ENCODE results near the gene TOB1. TPM values are rescaled to one million over a fixed set of nuclear protein-coding genes. Genes with fewer than 3 reads are reported as not detected.
"Not testable (repeated sequence)": the region's sequence is repeated elsewhere in the genome, so short reads cannot be mapped to it uniquely, and the experiment has no call there.

The TOB1 gene
- total RNA-seq, 4 donors from 2014 or later = 26.7 to 34.4 (median 31.0) TPM

- WGBS = 100% methylated on average over 1 of the region's 1 CpG
- H3K36me3 ChIP-seq = no peaks in the 10 kb centered on the region
- TF ChIP-seq POLR2A (IDR thresholded peaks at IDR 0.05; ENCODE audit: low read depth) = no peak
- TF ChIP-seq CTCF (IDR thresholded peaks at IDR 0.05) = no peak
- TF ChIP-seq EP300 (IDR thresholded peaks at IDR 0.05) = no peak
- no peak for TF ChIP-seq POLR2AphosphoS5 (IDR thresholded peaks at IDR 0.05)
- intact Hi-C loops (cut with DNase I) = no loop called here
- H3K27ac ChIP-seq (replicated peaks in 1 of 4) = no peak overlapping the region
- H3K4me1 ChIP-seq = peaks cover under 1 to 16% (median 13%) of the 10 kb centered on the region in 4 donors
- peaks cover 0 to 4% (median 0%) of the 10 kb centered on the region in 4 donors for H3K9me3 ChIP-seq
- H3K4me3 ChIP-seq = no peak overlapping the region
- peak; percentile 21 for DNase-seq (ENCODE audit: extremely low spot score)
- H3K27me3 ChIP-seq = no peaks in the 10 kb centered on the region
Observed at GRCh38 chr17:50877838-50878237, 11.7 kb upstream of the TOB1 start.

GRCh38 chr17:50877042-50877441, 10.9 kb upstream of the TOB1 start:
- H3K36me3 ChIP-seq; H3K9me3 ChIP-seq; H3K4me3 ChIP-seq; H3K27me3 ChIP-seq; intact Hi-C loops (cut with DNase I); H3K27ac ChIP-seq (replicated peaks in 1 of 4): not testable (repeated sequence)
- H3K4me1 ChIP-seq = peaks cover 8 to 24% (median 21%) of the 10 kb centered on the region in 4 donors
- WGBS = 97% methylated on average over 9 of the region's 9 CpGs
- DNase-seq (ENCODE audit: extremely low spot score) = peak; percentile 1

- no peak for DNase-seq (ENCODE audit: extremely low spot score)
- Histone ChIP-seq H3K27me3 (no peaks in the 10 kb centered on the region), H3K4me1 (peaks cover 10 to 30% (median 25%) of the 10 kb centered on the region in 4 donors), H3K36me3 (no peaks in the 10 kb centered on the region), H3K27ac (replicated peaks in 1 of 4) (no peak overlapping the region), H3K4me3 (no peak overlapping the region), H3K9me3 (peaks cover 0 to 3% (median 0%) of the 10 kb centered on the region in 4 donors)
- TF ChIP-seq EP300 (IDR thresholded peaks at IDR 0.05) (no peak), POLR2A (IDR thresholded peaks at IDR 0.05; ENCODE audit: low read depth) (no peak), POLR2AphosphoS5 (IDR thresholded peaks at IDR 0.05) (no peak), CTCF (IDR thresholded peaks at IDR 0.05) (no peak)
- intact Hi-C loops (cut with DNase I) = no loop called here
- WGBS = 64% methylated on average over 2 of the region's 2 CpGs
Observed at GRCh38 chr17:50875074-50875473, 8.9 kb upstream of the TOB1 start.

GRCh38 chr17:50872710-50873424, 6.7 kb upstream of the TOB1 start:
- no peak for DNase-seq (ENCODE audit: extremely low spot score)
- no peak for TF ChIP-seq CTCF (IDR thresholded peaks at IDR 0.05)
- TF ChIP-seq EP300 (IDR thresholded peaks at IDR 0.05) = no peak
- TF ChIP-seq POLR2AphosphoS5 (IDR thresholded peaks at IDR 0.05) = peak in 1 of 2 donors; percentile 35
- no peak for TF ChIP-seq POLR2A (IDR thresholded peaks at IDR 0.05; ENCODE audit: low read depth)
- WGBS = 26% methylated on average over 4 of the region's 4 CpGs
- Histone ChIP-seq H3K27me3 (no peaks in the 10 kb centered on the region), H3K4me3 (no peak overlapping the region), H3K27ac (replicated peaks in 1 of 4) (peak overlapping the region in 1 of 4 donors; percentile 13), H3K36me3 (no peaks in the 10 kb centered on the region), H3K4me1 (peaks cover 24 to 44% (median 37%) of the 10 kb centered on the region in 4 donors), H3K9me3 (no peaks in the 10 kb centered on the region)
- intact Hi-C loops (cut with DNase I) = no loop called here

- intact Hi-C loops (cut with DNase I) = no loop called here
- Histone ChIP-seq H3K4me1 (peaks cover 24 to 45% (median 38%) of the 10 kb centered on the region in 4 donors), H3K27me3 (no peaks in the 10 kb centered on the region), H3K36me3 (no peaks in the 10 kb centered on the region), H3K27ac (replicated peaks in 1 of 4) (peak overlapping the region in 1 of 4 donors; percentile 6), H3K4me3 (no peak overlapping the region), H3K9me3 (no peaks in the 10 kb centered on the region)
- WGBS = 75% methylated on average over 2 of the region's 2 CpGs
- TF ChIP-seq CTCF (IDR thresholded peaks at IDR 0.05) = no peak
- TF ChIP-seq POLR2A (IDR thresholded peaks at IDR 0.05; ENCODE audit: low read depth) = no peak
- TF ChIP-seq POLR2AphosphoS5 (IDR thresholded peaks at IDR 0.05) = no peak
- TF ChIP-seq EP300 (IDR thresholded peaks at IDR 0.05) = no peak
- no peak for DNase-seq (ENCODE audit: extremely low spot score)
Observed at GRCh38 chr17:50871898-50872297, 5.7 kb upstream of the TOB1 start.
